T-cell (primary cell): ENCODE measurements around the gene FAF2. TPM values are rescaled to one million over a fixed set of nuclear protein-coding genes. Genes with fewer than 3 reads are reported as not detected.

ENCODE experiments used
- ATAC-seq, 4 experiments: fragments of 200-7000 bp in 3 of 4; fragments of 150-1000 bp in 1 of 4; cut with Tn5 transposase; replicated peaks in 1 of 4; 1 replicate in 3 of 4; 2 replicates in 1 of 4; pipeline ENCODE4 v1.10.0; 2021; ENCODE audit warnings: moderate library complexity in 3 of 4, mild to moderate bottlenecking in 2 of 4, moderate number of reproducible peaks in 1 of 4
- CTCF ChIA-PET, 2 donors: fragments of 300-600 bp; sonication (Branson Sonifier 250); formaldehyde crosslinking; loops; one replicate each; lab custom pipeline; 2022; ENCODE audit warnings: antibody characterized with exemption in 2 of 2; lab: Charles Lee
- POLR2A ChIA-PET, 2 donors: fragments of 300-600 bp; sonication (Branson Sonifier 250); formaldehyde crosslinking; loops; one replicate each; lab custom pipeline; 2022; ENCODE audit warnings: antibody characterized with exemption in 2 of 2; lab: Charles Lee
- DNase-seq, 35 experiments: peaks; one replicate each; pipeline versions ENCODE4 v3.0.0 to v3.0.0-alpha.2; 2013 to 2023
- H3K27ac ChIP-seq: one replicate; pipeline ENCODE4 v1.5.1; 2013; ENCODE audit warnings: low read length
- H3K27me3 ChIP-seq, 2 experiments: replicated peaks in 1 of 2; 1 replicate in 1 of 2; 2 replicates in 1 of 2; pipeline versions ENCODE4 v1.6.1 to v1.7.0; 2013; ENCODE audit warnings: low read length in 1 of 2, mixed read lengths in 1 of 2; ENCODE audit not compliant: control insufficient read depth in 2 of 2, insufficient read depth in 2 of 2; ENCODE audit errors: extremely low read depth in 1 of 2
- H3K36me3 ChIP-seq, 2 donors: 1 replicate in 1 of 2; 2 replicates in 1 of 2; pipeline versions ENCODE4 v1.6.1 to v1.7.0; 2013; ENCODE audit warnings: low read length in 1 of 2; ENCODE audit not compliant: control insufficient read depth in 2 of 2, insufficient read depth in 1 of 2; ENCODE audit errors: extremely low read depth in 1 of 2
- H3K4me1 ChIP-seq, 2 experiments: 1 replicate in 1 of 2; 2 replicates in 1 of 2; pipeline versions ENCODE4 v1.6.1 to v1.7.0; 2013; ENCODE audit warnings: low read length in 2 of 2, mixed read lengths in 1 of 2; ENCODE audit not compliant: insufficient read depth in 2 of 2, control insufficient read depth in 1 of 2; ENCODE audit errors: extremely low read depth in 1 of 2
- H3K4me3 ChIP-seq, 2 donors: 1 replicate in 1 of 2; 2 replicates in 1 of 2; pipeline versions ENCODE4 v1.5.1 to v1.7.0; 2013; ENCODE audit warnings: mild to moderate bottlenecking in 2 of 2, low read length in 1 of 2, moderate library complexity in 1 of 2; ENCODE audit not compliant: control insufficient read depth in 1 of 2; ENCODE audit errors: extremely low read depth in 1 of 2
- H3K9me3 ChIP-seq: 2 replicates; pipeline ENCODE4 v1.7.0; 2013
- H3K27ac Mint-ChIP-seq, 2 donors: one replicate each; pipeline ENCODE4 v1.8.0; 2020 to 2021; ENCODE audit warnings: mild to moderate bottlenecking in 2 of 2, mixed read lengths in 2 of 2
- H3K27me3 Mint-ChIP-seq, 2 donors: one replicate each; pipeline ENCODE4 v1.8.0; 2021 to 2022; ENCODE audit warnings: mixed read lengths in 2 of 2
- H3K36me3 Mint-ChIP-seq: one replicate; pipeline ENCODE4 v1.8.0; 2021; ENCODE audit warnings: mixed read lengths
- H3K4me1 Mint-ChIP-seq, 3 donors: one replicate each; pipeline ENCODE4 v1.8.0; 2020 to 2022; ENCODE audit warnings: mixed read lengths in 3 of 3, mild to moderate bottlenecking in 1 of 3
- H3K4me3 Mint-ChIP-seq, 3 donors: one replicate each; pipeline ENCODE4 v1.8.0; 2020 to 2022; ENCODE audit warnings: mild to moderate bottlenecking in 3 of 3, mixed read lengths in 3 of 3, moderate library complexity in 3 of 3
- H3K9me3 Mint-ChIP-seq, 3 donors: one replicate each; pipeline ENCODE4 v1.8.0; 2020 to 2022; ENCODE audit warnings: mixed read lengths in 3 of 3
- WGBS: methylation state at CpG from one replicate; pipeline ENCODE4 v1.1.5; 2013; ENCODE audit warnings: missing lambda C conversion rate; ENCODE audit not compliant: insufficient coverage; 5-methylcytosine and 5-hydroxymethylcytosine counted together
- total RNA-seq, 35 experiments: library from RNA in 6 of 35; stranded (reverse) in 6 of 35; fragments of 120-200 nt in 1 of 35; gene quantifications; one replicate each; pipeline versions ENCODE4 v1.2.1 to v1.2.4 and lab custom pipeline; 2013 to 2026

Gene FAF2
- total RNA-seq, 5 donors from 2014 or later (not counting 1 experiment from before 2014, with no cell fraction given): 24.1 to 27.7 (median 26.2) TPM

GRCh38 chr5:176416965-176417364 lies 31.2 kb upstream of the FAF2 start:
- H3K27ac ChIP-seq: peak overlapping the region; percentile 55
- Mint-ChIP-seq H3K27ac (peak overlapping the region; percentile 72 to 77), H3K9me3 (no peaks in the 10 kb centered on the region), H3K27me3 (no peaks in the 10 kb centered on the region), H3K4me1 (peaks cover 32 to 42% (median 37%) of the 10 kb centered on the region in 3 donors), H3K36me3 (no peaks in the 10 kb centered on the region), H3K4me3 (peak overlapping the region; percentile 70 to 76 (median 73))
- H3K4me3 ChIP-seq: peak overlapping the region in 1 of 2 donors; percentile 39
- DNase-seq (no peak), ATAC-seq (no peak)
- 86% methylated on average over 11 of the region's 11 CpGs for WGBS
- peaks cover 11 to 39% of the 10 kb centered on the region in 2 experiments for H3K4me1 ChIP-seq
- CTCF ChIA-PET: interaction anchor here (0.6 to 2.3 kb wide), 5 partner anchors 31 to 1821 kb away, joined by 3 to 12 read pairs (median 3); no protein-coding TSS in a partner anchor
- no peaks in the 10 kb centered on the region for H3K9me3 ChIP-seq
- POLR2A ChIA-PET: interaction anchor here in 1 of 2 donors (0.6 to 1.1 kb wide), 2 partner anchors 12 to 44 kb away, joined by 3 read pairs; no protein-coding TSS in a partner anchor
- H3K36me3 ChIP-seq: no peaks in the 10 kb centered on the region
- no peaks in the 10 kb centered on the region for H3K27me3 ChIP-seq

- H3K27ac ChIP-seq: no peak overlapping the region
- H3K27ac Mint-ChIP-seq: peak overlapping the region in 1 of 2 donors; percentile 28
- CTCF ChIA-PET: interaction anchor here (0.8 to 1.3 kb wide), 5 partner anchors 19 to 694 kb away, joined by 3 to 6 read pairs (median 5); no protein-coding TSS in a partner anchor
Observed at GRCh38 chr5:176418251-176418650, 29.9 kb upstream of the FAF2 start.

GRCh38 chr5:176420086-176420485 lies 28.1 kb upstream of the FAF2 start:
- peaks cover 11 to 15% (median 13%) of the 10 kb centered on the region in 3 donors for H3K4me1 Mint-ChIP-seq
- H3K9me3 Mint-ChIP-seq: no peaks in the 10 kb centered on the region
- WGBS: 82% methylated on average over 5 of the region's 5 CpGs
- Histone ChIP-seq H3K4me3 (no peak overlapping the region), H3K9me3 (no peaks in the 10 kb centered on the region), H3K4me1 (peaks cover 6 to 17% of the 10 kb centered on the region in 2 experiments), H3K27me3 (peaks cover 0 to 8% of the 10 kb centered on the region in 2 experiments), H3K36me3 (no peaks in the 10 kb centered on the region), H3K27ac (no peak overlapping the region)
- POLR2A ChIA-PET: no interaction called here
- H3K36me3 Mint-ChIP-seq: no peaks in the 10 kb centered on the region
- DNase-seq: no peak
- peaks cover 0 to 8% of the 10 kb centered on the region in 2 donors for H3K27me3 Mint-ChIP-seq
- ATAC-seq: no peak
- H3K27ac Mint-ChIP-seq: no peak overlapping the region
- CTCF ChIA-PET: interaction anchor here in 1 of 2 donors (1.7 kb wide), 1 partner anchor 28 kb away, joined by 3 read pairs; no protein-coding TSS in a partner anchor
- H3K4me3 Mint-ChIP-seq: no peak overlapping the region

More at GRCh38 chr5:176418251-176418650, 29.9 kb upstream of the FAF2 start:
- POLR2A ChIA-PET: interaction anchor here (0.6 to 1.1 kb wide), 2 partner anchors 13 to 193 kb away, joined by 3 read pairs; no protein-coding TSS in a partner anchor
- Mint-ChIP-seq H3K36me3 (no peaks in the 10 kb centered on the region), H3K4me3 (no peak overlapping the region), H3K9me3 (no peaks in the 10 kb centered on the region), H3K27me3 (peaks cover 0 to 7% of the 10 kb centered on the region in 2 donors), H3K4me1 (peaks cover 27 to 32% (median 28%) of the 10 kb centered on the region in 3 donors)
- DNase-seq (no peak), ATAC-seq (no peak)
- H3K4me1 ChIP-seq: peaks cover 11 to 33% of the 10 kb centered on the region in 2 experiments
- WGBS: 90% methylated on average over 8 of the region's 9 CpGs
- H3K4me3 ChIP-seq: no peak overlapping the region
- H3K36me3 ChIP-seq: no peaks in the 10 kb centered on the region
- peaks cover 0 to 4% of the 10 kb centered on the region in 2 experiments for H3K27me3 ChIP-seq
- H3K9me3 ChIP-seq: no peaks in the 10 kb centered on the region

DNA sequence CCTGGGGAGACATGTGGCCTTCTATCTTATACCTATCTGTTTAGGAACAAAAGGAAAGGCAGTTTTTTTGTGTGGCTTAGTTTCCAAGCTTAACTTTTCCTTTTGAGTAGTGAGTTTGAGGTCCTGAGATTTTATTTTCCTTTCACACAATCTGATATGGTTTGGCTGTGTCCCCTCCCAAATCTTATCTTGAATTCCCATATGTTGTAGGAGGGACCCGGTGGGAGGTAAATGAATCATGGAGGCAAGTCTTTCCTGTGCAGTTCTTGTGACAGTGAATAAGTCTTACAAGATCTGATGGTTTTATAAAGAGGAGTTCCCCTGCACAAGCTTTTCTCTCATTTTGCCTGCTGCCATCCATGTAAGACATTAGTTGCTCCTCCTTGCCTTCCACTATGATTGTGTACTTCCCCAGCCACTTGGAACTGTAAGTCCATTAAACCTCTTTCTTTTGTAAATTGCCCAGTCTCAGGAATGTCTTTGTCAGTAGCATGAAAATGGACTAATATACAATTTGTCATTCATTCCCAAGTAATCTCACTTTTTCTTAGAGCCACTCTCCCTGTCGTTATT lies 27.1 kb upstream of the FAF2 start:
- Mint-ChIP-seq H3K4me1 (peaks cover 5 to 8% (median 7%) of the 10 kb centered on the region in 3 donors), H3K9me3 (peaks cover 0 to 2% (median 0%) of the 10 kb centered on the region in 3 donors), H3K36me3 (no peaks in the 10 kb centered on the region), H3K4me3 (no peak overlapping the region), H3K27ac (no peak overlapping the region), H3K27me3 (peaks cover 0 to 10% of the 10 kb centered on the region in 2 donors)
- Histone ChIP-seq H3K4me3 (no peak overlapping the region), H3K27me3 (peaks cover 0 to 8% of the 10 kb centered on the region in 2 experiments), H3K27ac (no peak overlapping the region), H3K36me3 (no peaks in the 10 kb centered on the region), H3K4me1 (peaks cover 0 to 7% of the 10 kb centered on the region in 2 experiments), H3K9me3 (no peaks in the 10 kb centered on the region)
- POLR2A ChIA-PET: no interaction called here
- ATAC-seq (no peak), DNase-seq (no peak)
- CTCF ChIA-PET: interaction anchor here in 1 of 2 donors (0.6 to 1.7 kb wide), 4 partner anchors 27 to 67 kb away, joined by 3 read pairs; no protein-coding TSS in a partner anchor
- WGBS: no CpG with 5 or more reads among the region's 2 CpGs

- H3K9me3 ChIP-seq: no peaks in the 10 kb centered on the region
- DNase-seq: no peak
- H3K4me3 ChIP-seq: no peak overlapping the region
- CTCF ChIA-PET: no interaction called here
- H3K9me3 Mint-ChIP-seq: peaks cover 0 to 2% (median 0%) of the 10 kb centered on the region in 3 donors
- no CpG with 5 or more reads among the region's 3 CpGs for WGBS
- ATAC-seq: no peak
- H3K4me1 Mint-ChIP-seq: no peaks in the 10 kb centered on the region
- POLR2A ChIA-PET: no interaction called here
- H3K27ac Mint-ChIP-seq: no peak overlapping the region
- H3K27me3 ChIP-seq: peaks cover 0 to 8% of the 10 kb centered on the region in 2 experiments
- no peaks in the 10 kb centered on the region for H3K36me3 ChIP-seq
- no peak overlapping the region for H3K4me3 Mint-ChIP-seq
- no peaks in the 10 kb centered on the region for H3K36me3 Mint-ChIP-seq
- H3K27me3 Mint-ChIP-seq: peaks cover 0 to 10% of the 10 kb centered on the region in 2 donors
- no peak overlapping the region for H3K27ac ChIP-seq
- no peaks in the 10 kb centered on the region for H3K4me1 ChIP-seq
Observed at GRCh38 chr5:176424181-176424580, 24.0 kb upstream of the FAF2 start.

GRCh38 chr5:176425138-176425537 lies 23.0 kb upstream of the FAF2 start:
- 60% methylated on average over 1 of the region's 1 CpG for WGBS
- Mint-ChIP-seq H3K9me3 (peaks cover 0 to 2% (median 0%) of the 10 kb centered on the region in 3 donors), H3K27ac (no peak overlapping the region), H3K4me1 (no peaks in the 10 kb centered on the region), H3K27me3 (peaks cover 0 to 10% of the 10 kb centered on the region in 2 donors), H3K36me3 (no peaks in the 10 kb centered on the region), H3K4me3 (no peak overlapping the region)
- ChIA-PET POLR2A (no interaction called here), CTCF (interaction anchor here in 1 of 2 donors (0.7 kb wide), 1 partner anchor 58 kb away, joined by 3 read pairs; no protein-coding TSS in a partner anchor)
- Histone ChIP-seq H3K9me3 (no peaks in the 10 kb centered on the region), H3K4me1 (no peaks in the 10 kb centered on the region), H3K27ac (no peak overlapping the region), H3K4me3 (no peak overlapping the region), H3K36me3 (no peaks in the 10 kb centered on the region), H3K27me3 (peaks cover 0 to 8% of the 10 kb centered on the region in 2 experiments)
- ATAC-seq: no peak
- DNase-seq: no peak
